Adipocyte (in vitro differentiated cells): ENCODE measurements around the gene ZNF33B.

ENCODE experiments used
- DNase-seq: peaks from one replicate; pipeline ENCODE4 v3.0.0-alpha.2; 2015; ENCODE audit warnings: low read depth
- H3K27me3 ChIP-seq: replicated peaks from 2 replicates; pipeline ENCODE4 v1.7.0; 2013; ENCODE audit warnings: mild to moderate bottlenecking, low read length, moderate library complexity; ENCODE audit not compliant: control insufficient read depth, insufficient read depth
- H3K36me3 ChIP-seq: 2 replicates; pipeline ENCODE4 v1.7.0; 2013; ENCODE audit warnings: low read length, mild to moderate bottlenecking, moderate library complexity; ENCODE audit not compliant: control insufficient read depth, insufficient read depth, severe bottlenecking
- H3K4me1 ChIP-seq: 2 replicates; pipeline ENCODE4 v1.7.0; 2013; ENCODE audit warnings: mild to moderate bottlenecking, low read length, moderate library complexity; ENCODE audit not compliant: control insufficient read depth, insufficient read depth
- H3K4me3 ChIP-seq: 2 replicates; pipeline ENCODE4 v1.7.0; 2013; ENCODE audit warnings: mild to moderate bottlenecking, low read length, moderate library complexity
- H3K9ac ChIP-seq: 2 replicates; pipeline ENCODE4 v1.7.0; 2013; ENCODE audit warnings: mild to moderate bottlenecking, low read length, moderate library complexity
- H3K9me3 ChIP-seq: 2 replicates; pipeline ENCODE4 v1.7.0; 2013; ENCODE audit warnings: mild to moderate bottlenecking, low read length, moderate library complexity; ENCODE audit not compliant: control insufficient read depth

ZNF33B gene

DNA sequence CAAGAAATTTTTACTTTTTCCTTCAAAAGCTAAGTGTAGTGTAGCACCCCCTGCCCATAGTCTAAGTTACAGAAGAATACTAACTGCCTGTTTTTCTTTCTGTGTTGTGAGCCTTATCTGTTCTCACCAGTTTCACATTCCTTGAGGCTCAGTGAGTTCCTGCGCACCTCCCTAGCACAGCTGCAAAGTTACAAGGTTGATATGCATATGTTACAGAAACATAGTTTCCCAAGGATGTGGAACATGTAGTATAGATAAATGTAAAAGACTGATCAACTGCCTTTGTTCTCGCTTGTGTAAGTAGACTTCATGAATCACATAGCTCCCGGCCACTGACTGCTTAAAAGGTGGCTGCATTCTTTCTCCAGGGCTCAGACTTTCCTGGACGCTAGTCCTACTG is 6.7 kb upstream of the ZNF33B start:
- no peaks in the 10 kb centered on the region for H3K4me1 ChIP-seq
- no peak overlapping the region for H3K9ac ChIP-seq
- no peaks in the 10 kb centered on the region for H3K27me3 ChIP-seq
- no peak for DNase-seq
- H3K4me3 ChIP-seq: no peak overlapping the region
- H3K36me3 ChIP-seq: no peaks in the 10 kb centered on the region
- no peaks in the 10 kb centered on the region for H3K9me3 ChIP-seq

DNA sequence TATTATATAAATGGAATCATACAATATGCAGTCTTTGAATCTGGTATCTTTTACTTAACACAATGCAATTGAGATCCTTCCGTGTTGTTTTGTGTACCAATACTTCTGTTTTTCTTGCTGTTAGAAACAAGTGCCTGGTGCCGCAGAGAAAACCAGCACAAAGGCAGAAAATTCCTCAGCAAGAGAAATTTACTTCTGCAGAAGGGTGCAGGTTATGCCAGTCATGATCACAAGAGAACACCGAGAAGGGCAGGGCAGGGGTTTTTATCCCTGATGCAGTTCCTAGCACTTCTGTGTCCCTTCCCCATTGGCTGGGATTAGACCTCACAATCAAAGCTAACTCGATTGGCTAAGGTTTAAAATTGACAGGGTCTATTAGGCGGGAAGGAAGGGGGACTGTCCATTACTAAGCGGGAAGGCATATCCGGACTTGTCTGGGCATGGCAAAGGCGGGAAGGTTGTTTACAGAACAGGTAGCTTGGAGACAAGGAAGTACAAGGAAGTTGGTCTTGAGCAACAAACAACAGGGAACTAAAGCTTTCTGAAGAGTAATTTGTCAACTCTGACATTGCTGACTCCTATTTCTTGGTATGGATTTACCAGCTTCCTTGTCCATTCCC is 2.4 kb upstream of the ZNF33B start:
- DNase-seq: no peak
- Histone ChIP-seq H3K27me3 (no peaks in the 10 kb centered on the region), H3K9ac (no peak overlapping the region), H3K36me3 (no peaks in the 10 kb centered on the region), H3K4me1 (peaks cover 4% of the 10 kb centered on the region), H3K9me3 (no peaks in the 10 kb centered on the region), H3K4me3 (no peak overlapping the region)

DNA sequence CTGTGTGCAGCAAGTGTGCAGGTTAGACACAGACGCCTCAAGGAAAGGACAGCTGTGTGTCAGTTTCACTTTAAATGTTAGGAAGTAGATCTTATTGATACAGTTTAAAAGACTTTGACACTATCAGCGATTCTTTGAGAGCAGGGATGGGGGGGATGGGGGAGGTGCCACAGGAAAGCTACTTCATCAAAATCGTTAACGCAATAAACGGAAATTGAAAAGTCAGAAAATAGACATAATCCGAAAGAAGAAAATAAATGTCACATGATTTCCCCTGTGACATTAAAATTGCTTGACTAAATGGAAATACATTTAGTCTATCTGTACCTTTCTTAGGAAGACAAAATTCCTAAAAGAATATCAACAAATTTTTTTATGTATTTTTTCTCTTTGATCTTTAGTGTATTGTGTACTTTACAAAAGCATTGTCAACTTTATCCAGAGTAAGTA is 476 bp upstream of the ZNF33B start:
- H3K9me3 ChIP-seq: no peaks in the 10 kb centered on the region
- no peak for DNase-seq
- peak overlapping the region; percentile 99 for H3K4me3 ChIP-seq
- peak overlapping the region; percentile 91 for H3K9ac ChIP-seq
- peaks cover 4% of the 10 kb centered on the region for H3K4me1 ChIP-seq
- no peaks in the 10 kb centered on the region for H3K27me3 ChIP-seq
- no peaks in the 10 kb centered on the region for H3K36me3 ChIP-seq

DNA sequence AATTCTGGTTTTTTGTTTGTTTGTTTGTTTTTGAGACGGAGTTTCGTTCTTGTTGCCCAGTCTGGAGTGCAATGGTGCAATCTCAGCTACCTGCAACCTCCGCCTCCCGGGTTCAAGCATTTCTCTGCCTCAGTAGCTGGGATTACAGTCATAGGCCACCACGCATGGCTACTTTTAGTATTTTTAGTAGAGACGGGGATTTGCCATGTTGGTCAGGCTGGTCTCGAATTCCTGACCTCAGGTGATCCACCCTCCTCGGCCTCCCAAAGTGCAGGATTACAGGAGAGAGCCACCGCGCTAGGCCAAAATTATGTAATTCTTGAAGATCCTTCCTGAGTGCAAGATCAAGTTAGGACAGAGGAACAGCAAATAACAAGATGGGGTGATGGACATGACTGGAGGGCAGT is 719 bp downstream of the ZNF33B start:
- H3K36me3 ChIP-seq: no peaks in the 10 kb centered on the region
- H3K9ac ChIP-seq: peak overlapping the region; percentile 91
- no peaks in the 10 kb centered on the region for H3K9me3 ChIP-seq
- peaks cover 4% of the 10 kb centered on the region for H3K4me1 ChIP-seq
- no peak for DNase-seq
- H3K4me3 ChIP-seq: peak overlapping the region; percentile 99
- no peaks in the 10 kb centered on the region for H3K27me3 ChIP-seq

DNA sequence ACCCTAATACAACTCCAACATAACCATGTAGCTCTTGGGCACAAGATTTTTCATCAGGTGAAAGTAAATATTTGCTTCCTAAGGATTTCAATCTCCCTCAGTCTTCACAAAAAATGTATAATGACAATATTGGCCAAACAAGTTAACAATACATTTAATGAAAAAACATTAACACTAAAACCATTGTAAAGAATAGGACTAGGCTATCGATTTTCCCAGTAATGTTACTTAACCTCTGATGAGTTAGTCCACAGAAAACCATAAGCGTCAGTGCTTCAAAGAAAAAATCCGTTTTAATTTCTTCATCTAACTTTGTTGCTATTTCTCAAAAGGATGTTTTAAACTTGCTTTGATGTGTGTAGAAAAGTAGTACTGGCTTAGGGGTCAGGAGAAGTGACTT is 1.2 kb downstream of the ZNF33B start:
- Histone ChIP-seq H3K27me3 (no peaks in the 10 kb centered on the region), H3K9ac (no peak overlapping the region), H3K9me3 (no peaks in the 10 kb centered on the region), H3K4me3 (no peak overlapping the region), H3K4me1 (peaks cover 4% of the 10 kb centered on the region), H3K36me3 (no peaks in the 10 kb centered on the region)
- no peak for DNase-seq

DNA sequence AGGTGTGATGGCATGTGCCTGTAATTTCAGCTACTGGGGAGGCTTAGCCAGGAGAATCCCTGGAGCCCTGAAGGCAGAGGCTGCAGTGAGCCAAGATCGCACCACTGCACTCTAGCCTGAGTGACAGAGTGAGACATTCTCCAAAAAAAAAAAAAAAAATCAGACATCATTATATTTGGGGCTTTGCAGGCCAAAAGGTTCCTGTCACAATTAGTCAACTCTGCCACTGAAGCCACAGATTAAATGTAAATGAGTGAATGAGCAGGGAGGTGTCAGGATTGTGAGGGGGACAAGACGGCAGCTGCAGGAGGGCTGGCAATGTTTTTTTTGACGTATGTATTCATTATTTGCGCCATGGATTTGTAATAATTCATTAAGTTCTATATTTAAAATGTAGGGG is 3.3 kb downstream of the ZNF33B start:
- no peak for DNase-seq
- Histone ChIP-seq H3K36me3 (peaks cover 6% of the 10 kb centered on the region), H3K9me3 (no peaks in the 10 kb centered on the region), H3K9ac (no peak overlapping the region), H3K4me1 (peaks cover 4% of the 10 kb centered on the region), H3K4me3 (no peak overlapping the region), H3K27me3 (no peaks in the 10 kb centered on the region)

DNA sequence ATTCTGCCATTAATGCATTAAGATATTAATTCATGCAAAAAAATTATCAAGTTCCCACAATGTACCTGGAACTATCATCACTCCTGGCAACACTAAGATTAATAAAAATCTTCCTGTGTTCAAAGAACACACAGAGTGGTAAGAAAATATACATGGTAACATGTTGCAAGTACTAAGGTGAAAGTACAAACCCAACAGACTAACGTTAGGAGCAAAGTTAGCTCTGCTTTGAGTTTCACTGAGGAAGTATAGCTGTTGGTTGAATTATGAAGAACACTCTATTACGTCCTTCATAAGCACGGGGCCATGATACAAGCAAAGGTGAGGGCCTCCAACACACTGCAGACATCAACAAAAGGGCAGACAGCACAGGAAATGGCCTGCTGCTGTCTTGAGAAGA is 5.8 kb downstream of the ZNF33B start:
- H3K9me3 ChIP-seq: no peaks in the 10 kb centered on the region
- H3K4me3 ChIP-seq: no peak overlapping the region
- no peak overlapping the region for H3K9ac ChIP-seq
- DNase-seq: no peak
- H3K4me1 ChIP-seq: peaks cover 2% of the 10 kb centered on the region
- no peaks in the 10 kb centered on the region for H3K27me3 ChIP-seq
- H3K36me3 ChIP-seq: peaks cover 10% of the 10 kb centered on the region

DNA sequence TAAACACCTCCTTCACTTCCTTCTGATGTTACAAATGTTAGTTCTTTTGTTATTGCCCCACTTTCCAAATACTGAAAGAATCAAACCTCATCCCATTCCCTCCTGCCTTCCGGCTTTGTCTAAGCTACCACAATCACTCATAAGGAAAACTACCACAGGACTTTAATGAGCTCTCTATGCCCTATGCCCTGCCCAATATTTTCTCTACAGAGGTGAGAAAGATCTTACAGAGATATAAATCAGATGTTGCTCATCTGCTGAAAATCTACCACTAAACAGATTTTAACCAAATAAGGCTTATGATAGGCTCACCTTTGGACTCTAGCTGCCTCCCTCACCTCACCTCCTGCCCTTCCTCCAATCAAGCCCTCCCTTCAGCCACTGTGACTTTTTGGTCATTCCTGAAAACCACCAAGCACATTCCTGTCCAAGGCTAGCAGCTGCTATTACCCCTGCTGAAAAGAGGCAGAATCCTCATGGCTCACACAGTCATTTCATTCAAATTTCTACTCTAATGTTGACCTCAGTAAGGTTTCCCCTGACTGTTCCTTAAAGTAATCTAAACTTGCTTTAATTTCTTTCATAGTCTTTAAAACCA is 7.7 kb downstream of the ZNF33B start:
- DNase-seq: no peak
- Histone ChIP-seq H3K9me3 (no peaks in the 10 kb centered on the region), H3K4me1 (no peaks in the 10 kb centered on the region), H3K36me3 (peaks cover 10% of the 10 kb centered on the region), H3K27me3 (no peaks in the 10 kb centered on the region), H3K4me3 (no peak overlapping the region), H3K9ac (no peak overlapping the region)

DNA sequence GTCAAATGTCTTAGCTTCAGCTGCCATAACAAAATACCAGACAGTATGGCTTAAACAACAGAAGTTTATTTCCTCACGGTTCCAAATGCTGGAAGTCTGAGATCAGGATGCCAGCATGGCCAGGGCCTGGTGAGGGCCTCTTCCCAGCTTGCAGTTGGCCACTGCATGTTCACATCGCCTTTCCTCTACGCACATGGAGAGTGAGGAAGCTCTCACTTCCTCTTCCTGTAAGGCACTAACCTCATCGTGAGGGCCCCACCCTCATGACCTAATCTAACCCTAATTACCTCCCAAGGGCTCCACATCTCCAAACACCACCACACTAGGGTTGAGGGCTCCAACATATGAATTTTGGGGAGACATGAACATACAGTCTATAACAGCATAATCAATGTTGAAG is 14.4 kb downstream of the ZNF33B start:
- Histone ChIP-seq H3K4me3 (no peak overlapping the region), H3K4me1 (no peaks in the 10 kb centered on the region), H3K9ac (no peak overlapping the region), H3K36me3 (peaks cover 4% of the 10 kb centered on the region), H3K9me3 (no peaks in the 10 kb centered on the region), H3K27me3 (no peaks in the 10 kb centered on the region)
- DNase-seq: no peak

DNA sequence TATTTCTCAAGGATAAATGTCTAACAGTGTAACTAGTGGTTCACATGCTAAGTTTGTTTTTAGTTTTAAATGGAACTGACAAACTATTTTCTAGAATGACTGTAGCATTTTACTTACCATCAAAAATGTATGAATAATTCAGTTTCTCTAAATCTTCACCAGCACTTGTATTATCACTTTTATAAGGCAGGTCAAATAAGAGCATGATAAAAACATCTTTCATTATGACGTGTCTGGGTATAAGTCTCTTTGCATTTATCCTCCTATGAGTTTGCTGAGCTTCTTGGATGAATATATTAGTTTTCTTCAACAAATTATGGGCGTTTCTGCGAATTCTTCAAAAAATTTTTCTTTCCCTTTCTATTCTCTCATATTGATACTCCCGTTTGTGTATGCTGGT is 19.9 kb downstream of the ZNF33B start:
- peaks cover 2% of the 10 kb centered on the region for H3K4me1 ChIP-seq
- peaks cover 8% of the 10 kb centered on the region for H3K36me3 ChIP-seq
- H3K27me3 ChIP-seq: no peaks in the 10 kb centered on the region
- no peak overlapping the region for H3K9ac ChIP-seq
- no peaks in the 10 kb centered on the region for H3K9me3 ChIP-seq
- no peak for DNase-seq
- H3K4me3 ChIP-seq: no peak overlapping the region

DNA sequence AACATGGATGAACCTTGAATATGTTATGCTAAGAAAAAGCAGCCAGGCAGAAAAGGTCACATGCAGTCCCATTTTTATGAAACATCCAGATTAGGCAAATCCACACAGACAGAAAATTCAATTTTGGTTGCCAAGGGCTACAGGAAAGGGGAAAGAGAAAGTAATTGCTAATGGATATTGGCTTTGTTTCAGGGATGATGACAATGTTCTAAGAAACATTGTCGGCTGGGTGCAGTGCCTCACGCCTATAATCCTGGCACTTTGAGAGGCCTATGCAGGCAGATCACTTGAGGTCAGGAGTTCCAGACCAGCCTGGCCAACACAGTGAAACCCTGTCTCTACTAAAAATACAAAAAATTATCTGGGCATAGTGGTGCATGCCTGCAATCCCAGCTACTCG is 23.0 kb downstream of the ZNF33B start:
- no peaks in the 10 kb centered on the region for H3K27me3 ChIP-seq
- peaks cover 2% of the 10 kb centered on the region for H3K4me1 ChIP-seq
- no peak for DNase-seq
- no peak overlapping the region for H3K9ac ChIP-seq
- H3K36me3 ChIP-seq: peaks cover 12% of the 10 kb centered on the region
- H3K4me3 ChIP-seq: no peak overlapping the region
- no peaks in the 10 kb centered on the region for H3K9me3 ChIP-seq

DNA sequence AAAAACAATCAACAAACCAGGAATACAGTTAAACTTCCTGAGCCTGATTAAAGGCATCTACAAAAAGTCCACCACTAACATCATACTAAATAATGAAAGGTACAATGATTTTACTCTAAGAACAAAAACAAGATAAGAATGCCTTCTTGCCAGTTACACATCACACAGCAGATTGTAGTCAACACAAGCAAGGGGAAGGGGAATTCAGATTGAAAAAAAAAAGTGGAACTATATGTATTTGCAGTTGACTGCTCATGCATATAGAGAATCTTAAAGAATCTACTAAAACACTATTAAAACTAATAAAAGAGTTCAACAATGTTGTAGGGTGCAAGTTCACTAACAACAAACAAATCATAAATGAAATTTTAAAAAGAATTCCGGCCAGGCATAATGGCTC is 28.5 kb downstream of the ZNF33B start:
- H3K4me3 ChIP-seq: no peak overlapping the region

More for the DNA sequence above, 28.5 kb downstream of the ZNF33B start:
- DNase-seq: no peak
- H3K27me3 ChIP-seq: no peaks in the 10 kb centered on the region
- no peak overlapping the region for H3K9ac ChIP-seq
- peaks cover 12% of the 10 kb centered on the region for H3K36me3 ChIP-seq
- H3K9me3 ChIP-seq: no peaks in the 10 kb centered on the region
- H3K4me1 ChIP-seq: no peaks in the 10 kb centered on the region
